Calu3 (cell line): ENCODE data around the gene USH2A. TPM values are rescaled to one million over a fixed set of nuclear protein-coding genes. Genes with fewer than 3 reads are reported as not detected.
"Not testable (repeated sequence)": the region's sequence is repeated elsewhere in the genome, so short reads cannot be mapped to it uniquely, and the experiment has no call there.

ENCODE experiments used
- BruUV-seq: library from RNA; stranded (reverse); fragments of 400-500 nt; replicated peaks from 2 replicates; lab custom pipeline; 2021; lab: Mats Ljungman, UMichigan
- CTCF ChIA-PET: fragments of 300-600 bp; sonication (Branson Sonifier 250); formaldehyde crosslinking; loops from one replicate; lab custom pipeline; 2022; ENCODE audit warnings: antibody characterized with exemption; lab: Charles Lee
- DNase-seq: peaks from one replicate; pipeline ENCODE4 v3.0.0; 2022
- H3K27ac Mint-ChIP-seq: one replicate; pipeline ENCODE4 v1.8.0; 2022; ENCODE audit warnings: mixed read lengths; ENCODE audit not compliant: unreplicated experiment
- H3K27me3 Mint-ChIP-seq: one replicate; pipeline ENCODE4 v1.8.0; 2022; ENCODE audit warnings: mixed read lengths; ENCODE audit not compliant: unreplicated experiment
- H3K36me3 Mint-ChIP-seq: one replicate; pipeline ENCODE4 v1.8.0; 2022; ENCODE audit warnings: mild to moderate bottlenecking, moderate library complexity, mixed read lengths; ENCODE audit not compliant: insufficient read depth, unreplicated experiment
- H3K4me1 Mint-ChIP-seq: one replicate; pipeline ENCODE4 v1.8.0; 2022; ENCODE audit warnings: mild to moderate bottlenecking, low read depth, mixed read lengths; ENCODE audit not compliant: unreplicated experiment
- H3K4me3 Mint-ChIP-seq: one replicate; pipeline ENCODE4 v1.8.0; 2022; ENCODE audit warnings: mild to moderate bottlenecking, low read depth, moderate library complexity, mixed read lengths; ENCODE audit not compliant: unreplicated experiment
- H3K9me3 Mint-ChIP-seq: one replicate; pipeline ENCODE4 v1.8.0; 2022; ENCODE audit warnings: low read depth, mixed read lengths; ENCODE audit not compliant: unreplicated experiment
- intact Hi-C: fragments of 100-400 bp; cut with micrococcal nuclease; formaldehyde crosslinking; loops from one replicate; pipeline ENCODE4 v1.10.0; 2022; ENCODE audit not compliant: unreplicated experiment
- total RNA-seq: library from RNA; stranded (reverse); gene quantifications from 2 replicates; pipeline ENCODE4 v1.2.3, GENCODE V29; 2022
- TF ChIP-seq, protein P1 (sequence below): fragments of 200-600 bp; IDR thresholded peaks from one replicate; pipeline ENCODE4 v1.8.0; 2022; ENCODE audit warnings: antibody characterized with exemption; ENCODE audit not compliant: unreplicated experiment

The USH2A gene
- total RNA-seq, 1 experiment from 2014 or later: not detected

- BruUV-seq: no TSS peak
- TF ChIP-seq, protein P1, sequence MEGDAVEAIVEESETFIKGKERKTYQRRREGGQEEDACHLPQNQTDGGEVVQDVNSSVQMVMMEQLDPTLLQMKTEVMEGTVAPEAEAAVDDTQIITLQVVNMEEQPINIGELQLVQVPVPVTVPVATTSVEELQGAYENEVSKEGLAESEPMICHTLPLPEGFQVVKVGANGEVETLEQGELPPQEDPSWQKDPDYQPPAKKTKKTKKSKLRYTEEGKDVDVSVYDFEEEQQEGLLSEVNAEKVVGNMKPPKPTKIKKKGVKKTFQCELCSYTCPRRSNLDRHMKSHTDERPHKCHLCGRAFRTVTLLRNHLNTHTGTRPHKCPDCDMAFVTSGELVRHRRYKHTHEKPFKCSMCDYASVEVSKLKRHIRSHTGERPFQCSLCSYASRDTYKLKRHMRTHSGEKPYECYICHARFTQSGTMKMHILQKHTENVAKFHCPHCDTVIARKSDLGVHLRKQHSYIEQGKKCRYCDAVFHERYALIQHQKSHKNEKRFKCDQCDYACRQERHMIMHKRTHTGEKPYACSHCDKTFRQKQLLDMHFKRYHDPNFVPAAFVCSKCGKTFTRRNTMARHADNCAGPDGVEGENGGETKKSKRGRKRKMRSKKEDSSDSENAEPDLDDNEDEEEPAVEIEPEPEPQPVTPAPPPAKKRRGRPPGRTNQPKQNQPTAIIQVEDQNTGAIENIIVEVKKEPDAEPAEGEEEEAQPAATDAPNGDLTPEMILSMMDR: no peak
- no peak for DNase-seq
- Mint-ChIP-seq H3K27ac (no peak overlapping the region), H3K4me3 (no peak overlapping the region), H3K36me3 (no peaks in the 10 kb centered on the region), H3K9me3 (no peaks in the 10 kb centered on the region), H3K27me3 (no peaks in the 10 kb centered on the region), H3K4me1 (no peaks in the 10 kb centered on the region)
- intact Hi-C loops: no loop called here
- CTCF ChIA-PET: no interaction called here
These were observed 73.1 kb downstream of the USH2A start for GRCh38 chr1:216350186-216350585.

DNA sequence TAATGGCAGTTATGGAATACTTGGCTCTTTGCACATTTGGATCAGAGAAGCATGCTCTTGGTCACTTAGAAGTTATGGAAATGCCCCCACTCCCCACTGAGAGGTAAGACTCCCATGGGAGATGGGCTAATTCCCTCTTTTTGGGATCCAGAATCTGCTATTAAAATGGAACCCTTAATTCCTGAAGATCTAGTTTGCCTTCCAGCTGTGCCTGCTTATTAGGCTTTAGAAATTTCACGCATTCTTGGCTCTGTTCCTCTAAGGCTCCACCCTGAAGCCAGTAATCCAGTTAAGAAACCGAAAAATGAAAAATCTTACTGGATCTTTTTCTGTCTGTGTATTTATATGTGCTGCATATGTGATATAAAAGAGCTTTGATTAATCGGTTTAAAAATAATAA, 76.7 kb downstream of the USH2A start:
- Mint-ChIP-seq H3K27ac (no peak overlapping the region), H3K4me1 (no peaks in the 10 kb centered on the region), H3K36me3 (no peaks in the 10 kb centered on the region), H3K4me3 (no peak overlapping the region), H3K27me3 (no peaks in the 10 kb centered on the region), H3K9me3 (no peaks in the 10 kb centered on the region)
- no TSS peak for BruUV-seq
- CTCF ChIA-PET: no interaction called here
- TF ChIP-seq, protein P1: no peak
- intact Hi-C loops: no loop called here
- DNase-seq: no peak

DNA sequence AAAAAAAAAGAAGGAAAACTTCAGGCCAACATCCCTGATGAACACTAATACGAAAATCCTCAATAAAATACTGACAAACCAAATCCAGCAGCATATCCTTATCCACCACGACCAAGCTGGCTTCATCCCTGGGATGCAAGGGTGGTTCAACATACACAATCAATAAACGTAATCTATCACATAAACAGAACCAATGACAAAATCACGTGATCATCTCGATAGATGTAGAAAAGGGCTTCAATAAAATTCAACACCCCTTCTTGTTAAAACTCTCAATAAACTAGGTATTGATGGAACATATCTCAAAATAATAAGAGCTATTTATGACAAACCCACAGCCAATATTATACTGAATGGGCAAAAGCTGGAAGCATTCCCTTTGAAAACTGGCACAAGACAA, 82.7 kb downstream of the USH2A start:
- H3K9me3 Mint-ChIP-seq, H3K4me1 Mint-ChIP-seq, CTCF ChIA-PET, H3K36me3 Mint-ChIP-seq, H3K27me3 Mint-ChIP-seq, DNase-seq, H3K4me3 Mint-ChIP-seq, intact Hi-C loops, BruUV-seq, H3K27ac Mint-ChIP-seq: not testable (repeated sequence)

DNA sequence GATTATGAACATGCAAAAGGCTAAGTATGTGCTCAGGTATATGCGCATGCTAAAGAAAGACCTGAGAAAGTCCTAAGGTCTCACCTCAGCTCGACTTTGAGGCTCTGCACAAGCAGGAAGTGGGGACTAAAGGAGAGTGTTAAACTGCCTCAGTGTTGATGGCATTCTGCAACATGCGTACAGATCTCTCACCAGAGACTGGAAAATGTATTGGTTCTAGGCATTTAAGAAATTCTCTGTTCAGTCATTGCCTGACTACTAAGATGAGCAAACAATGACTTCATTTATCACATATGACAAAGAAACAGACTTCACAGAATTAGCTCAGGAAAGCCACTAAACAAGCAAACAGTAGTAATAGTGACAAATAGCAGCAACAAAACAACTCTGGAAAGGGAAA, 90.8 kb downstream of the USH2A start:
- DNase-seq: no peak
- BruUV-seq: no TSS peak

GRCh38 chr1:216332003-216332402, 91.2 kb downstream of the USH2A start:
- BruUV-seq: no TSS peak
- Mint-ChIP-seq H3K36me3 (no peaks in the 10 kb centered on the region), H3K27me3 (no peaks in the 10 kb centered on the region), H3K27ac (no peak overlapping the region), H3K4me1 (no peaks in the 10 kb centered on the region), H3K9me3 (peaks cover 3% of the 10 kb centered on the region), H3K4me3 (no peak overlapping the region)
- intact Hi-C loops: no loop called here
- CTCF ChIA-PET: no interaction called here
- TF ChIP-seq, protein P1: no peak
- no peak for DNase-seq

More for the DNA sequence above, 90.8 kb downstream of the USH2A start:
- H3K27ac Mint-ChIP-seq: no peak overlapping the region
- no peaks in the 10 kb centered on the region for H3K27me3 Mint-ChIP-seq
- no peak overlapping the region for H3K4me3 Mint-ChIP-seq
- no peaks in the 10 kb centered on the region for H3K36me3 Mint-ChIP-seq
- TF ChIP-seq, protein P1: no peak
- CTCF ChIA-PET: no interaction called here
- intact Hi-C loops: no loop called here
- no peaks in the 10 kb centered on the region for H3K4me1 Mint-ChIP-seq
- H3K9me3 Mint-ChIP-seq: peaks cover 3% of the 10 kb centered on the region
